ENCODE measurements around the gene NFE2L1. TPM values are rescaled to one million over a fixed set of nuclear protein-coding genes. Genes with fewer than 3 reads are reported as not detected.

NFE2L1 gene
- total and polyA plus RNA-seq, 2 of the 8 experiments (the other 6 are each of a cell fraction or from before 2014, with no cell fraction given) = 140 to 143 TPM

- TF ChIP-seq ATF2 (IDR thresholded peaks at IDR 0.05; ENCODE audit: low read length) = no peak
- peak; percentile 68 for TF ChIP-seq CREB1 (IDR thresholded peaks at IDR 0.05)
- no peak for TF ChIP-seq SIRT6 (IDR thresholded peaks at IDR 0.05; ENCODE audit: low read length)
- no peak; the same call in 1 of the 2 replicates for TF ChIP-seq EGR1 (IDR thresholded peaks at IDR 0.05; ENCODE audit: borderline replicate concordance, low read depth, low read length)
- no peak; the same call in 1 of the 2 replicates for TF ChIP-seq E2F6 (IDR thresholded peaks at IDR 0.05)
- TF ChIP-seq MAX (IDR thresholded peaks at IDR 0.05) = peak; percentile 55; the same call in 1 of the 2 replicates
- TF ChIP-seq SP2 (IDR thresholded peaks at IDR 0.05; ENCODE audit: low read length) = peak; percentile 20; the same call in 1 of the 2 replicates
- peak; percentile 92 for TF ChIP-seq ASH2L (IDR thresholded peaks at IDR 0.05; ENCODE audit: low read length)
- TF ChIP-seq ATF3 (IDR thresholded peaks at IDR 0.05; ENCODE audit: insufficient read depth, low read depth, low read length) = no peak
- TF ChIP-seq EP300 (IDR thresholded peaks at IDR 0.05; ENCODE audit: borderline replicate concordance in 1 of 2, low read depth in 2 of 2, low read length in 2 of 2) = no peak
- no peak for TF ChIP-seq SIX5 (IDR thresholded peaks at IDR 0.05; ENCODE audit: low read depth, low read length)
- no peak for TF ChIP-seq CHD1 (IDR thresholded peaks at IDR 0.05; ENCODE audit: low read depth, low read length)
- no peak for TF ChIP-seq CTCF (IDR thresholded peaks at IDR 0.05; ENCODE audit: control extremely low read depth in 1 of 3, insufficient read depth in 1 of 3, low read depth in 1 of 3, low read length in 3 of 3)
- peak; percentile 70 for TF ChIP-seq TBP (IDR thresholded peaks at IDR 0.05; ENCODE audit: low read depth, low read length)
- peak in 1 of 2 experiments; percentile 65; a peak in 2 of 4 replicates for TF ChIP-seq SIN3A (conservative IDR thresholded peaks at IDR 0.05 in 1 of 2, IDR thresholded peaks at IDR 0.05 in 1 of 2; ENCODE audit: low read depth in 1 of 2, low read length in 2 of 2)
These were observed 59.2 kb downstream of the NFE2L1 start, which contains the start of gene SNX11 (continued) for GRCh38 chr17:48107137-48108055.

All from H1 (cell line).